DOHH2 (cell line): ENCODE data around the gene SLC44A3.

Experiments
- CTCF ChIP-seq: fragments of 200-600 bp; sonication (generic); IDR thresholded peaks from one replicate; pipeline ENCODE4 v1.5.1; 2014; ENCODE audit warnings: antibody characterized with exemption, mild to moderate bottlenecking, low read depth, low read length; ENCODE audit not compliant: poor library complexity, severe bottlenecking
- EZH2phosphoT487 ChIP-seq: fragments of 200-600 bp; sonication (generic); IDR thresholded peaks from 2 replicates; pipeline ENCODE4 v1.6.1; 2017; ENCODE audit warnings: borderline replicate concordance, mild to moderate bottlenecking, antibody characterized with exemption, low read length, moderate library complexity, mixed read lengths

GRCh38 chr1:94909486-94909885, 89.3 kb downstream of the SLC44A3 start:
- TF ChIP-seq CTCF (no peak), EZH2phosphoT487 (no peak)
